Neural cell (in vitro differentiated cells): Measurements from ENCODE around the gene CFHR2. TPM values are rescaled to one million over a fixed set of nuclear protein-coding genes. Genes with fewer than 3 reads are reported as not detected.

ENCODE experiments used
- H2AFZ ChIP-seq: fragments of 200-600, 300-800 bp; sonication (generic), shearing (Covaris generic); 2 replicates; pipeline ENCODE4 v1.6.0; 2014; ENCODE audit warnings: low read depth, mild to moderate bottlenecking, antibody characterized with exemption, low read length, moderate library complexity
- H3F3A ChIP-seq: fragments of 200-600 bp; shearing (Covaris generic); 2 replicates; pipeline ENCODE4 v1.6.1; 2016; ENCODE audit warnings: mild to moderate bottlenecking, moderate library complexity, mixed read lengths, antibody characterized with exemption, low read length; ENCODE audit not compliant: insufficient read depth, poor library complexity, severe bottlenecking
- H3K27ac ChIP-seq: fragments of 200-600, 300-800 bp; sonication (generic), shearing (Covaris generic); 2 replicates; pipeline ENCODE4 v1.5.1; 2014; ENCODE audit warnings: mild to moderate bottlenecking, low read length, moderate library complexity
- H3K27me3 ChIP-seq: fragments of 300-800, 200-600 bp; sonication (generic), shearing (Covaris generic); 2 replicates; pipeline ENCODE4 v1.6.0; 2014; ENCODE audit warnings: mild to moderate bottlenecking, low read depth, low read length, moderate library complexity; ENCODE audit not compliant: insufficient read depth
- H3K36me3 ChIP-seq: fragments of 300-800, 200-600 bp; sonication (generic), shearing (Covaris generic); 2 replicates; pipeline ENCODE4 v1.5.1; 2014; ENCODE audit warnings: mild to moderate bottlenecking, antibody characterized with exemption, low read length, moderate library complexity; ENCODE audit not compliant: insufficient read depth
- H3K4me2 ChIP-seq: fragments of 300-800, 200-600 bp; sonication (generic), shearing (Covaris generic); 2 replicates; pipeline ENCODE4 v1.6.0; 2014; ENCODE audit warnings: mild to moderate bottlenecking, low read length
- H3K4me3 ChIP-seq: fragments of 300-800, 200-600 bp; sonication (generic), shearing (Covaris generic); 2 replicates; pipeline ENCODE4 v1.5.1; 2014; ENCODE audit warnings: mild to moderate bottlenecking, low read length, moderate library complexity
- H3K79me2 ChIP-seq: fragments of 200-600 bp; shearing (Covaris generic); replicated peaks from 2 replicates; pipeline ENCODE4 v1.6.0; 2014; ENCODE audit warnings: mild to moderate bottlenecking, low read length, moderate library complexity; ENCODE audit not compliant: insufficient read depth
- H3K9ac ChIP-seq: fragments of 300-800, 200-600 bp; sonication (generic), shearing (Covaris generic); 2 replicates; pipeline ENCODE4 v1.6.1; 2016; ENCODE audit warnings: mild to moderate bottlenecking, low read length, mixed read lengths
- H3K9me2 ChIP-seq: fragments of 200-600 bp; shearing (Covaris generic); 2 replicates; pipeline ENCODE4 v1.6.1; 2016; ENCODE audit warnings: mild to moderate bottlenecking, low read length, mixed read lengths; ENCODE audit not compliant: insufficient read depth
- H3K9me3 ChIP-seq: fragments of 200-600, 300-800 bp; sonication (generic), shearing (Covaris generic); 2 replicates; pipeline ENCODE4 v1.6.1; 2016; ENCODE audit warnings: mild to moderate bottlenecking, mixed run types, low read length, moderate library complexity, mixed read lengths
- H4K20me1 ChIP-seq: fragments of 200-600 bp; shearing (Covaris generic); 2 replicates; pipeline ENCODE4 v1.6.1; 2016; ENCODE audit warnings: mild to moderate bottlenecking, mixed run types; ENCODE audit not compliant: insufficient read depth
- EP300 ChIP-seq: fragments of 450-650 bp; conservative IDR thresholded peaks from 2 replicates; pipeline ENCODE4 v1.6.1; 2014; ENCODE audit warnings: antibody characterized with exemption, mild to moderate bottlenecking, moderate library complexity; ENCODE audit not compliant: poor library complexity, severe bottlenecking
- EZH2 ChIP-seq: fragments of 200-600, 300-800 bp; shearing (Covaris generic), sonication (generic); IDR thresholded peaks from 2 replicates; pipeline ENCODE4 v1.6.1; 2014; ENCODE audit warnings: antibody characterized with exemption, low read length, borderline replicate concordance, mild to moderate bottlenecking; ENCODE audit not compliant: insufficient read depth, poor library complexity, severe bottlenecking
- MXI1 ChIP-seq: fragments of 450-650 bp; conservative IDR thresholded peaks from 2 replicates; pipeline ENCODE4 v1.6.1; 2014; ENCODE audit warnings: antibody characterized with exemption, mild to moderate bottlenecking; ENCODE audit not compliant: poor library complexity, severe bottlenecking
- POLR2AphosphoS5 ChIP-seq: IDR thresholded peaks from 2 replicates; pipeline ENCODE4 v1.6.1; 2012
- RAD21 ChIP-seq: fragments of 450-650 bp; conservative IDR thresholded peaks from 2 replicates; pipeline ENCODE4 v1.6.1; 2014; ENCODE audit warnings: antibody characterized with exemption, mild to moderate bottlenecking, moderate library complexity
- REST ChIP-seq: IDR thresholded peaks from 2 replicates; pipeline ENCODE4 v1.6.1; 2012; ENCODE audit warnings: borderline replicate concordance
- SMC3 ChIP-seq: fragments of 450-650 bp; conservative IDR thresholded peaks from 2 replicates; pipeline ENCODE4 v1.6.1; 2014; ENCODE audit warnings: antibody characterized with exemption, mild to moderate bottlenecking, moderate library complexity; ENCODE audit not compliant: poor library complexity
- TAF1 ChIP-seq: IDR thresholded peaks from 2 replicates; pipeline ENCODE4 v1.6.1; 2012; ENCODE audit warnings: low read depth
- polyA plus RNA-seq: library from polyadenylated mRNA; depleted of rRNA; stranded (reverse); fragments of >200 nt; gene quantifications from 2 replicates; pipeline ENCODE4 v1.2.3, GENCODE V29; 2014
- TF ChIP-seq, protein P1 (sequence below): fragments of 450-650 bp; IDR thresholded peaks from 2 replicates; pipeline ENCODE4 v1.5.1; 2014; ENCODE audit warnings: antibody characterized with exemption, mild to moderate bottlenecking, moderate library complexity; ENCODE audit not compliant: poor library complexity, severe bottlenecking

Gene CFHR2
- polyA plus RNA-seq, 1 donor from 2014 or later, result not detected

GRCh38 chr1:196970182-196970581, 26.6 kb downstream of the CFHR2 start:
- Histone ChIP-seq H2AFZ (no peak overlapping the region), H3K4me3 (no peak overlapping the region)
- no peak for TF ChIP-seq REST
- no peak for TF ChIP-seq RAD21

DNA sequence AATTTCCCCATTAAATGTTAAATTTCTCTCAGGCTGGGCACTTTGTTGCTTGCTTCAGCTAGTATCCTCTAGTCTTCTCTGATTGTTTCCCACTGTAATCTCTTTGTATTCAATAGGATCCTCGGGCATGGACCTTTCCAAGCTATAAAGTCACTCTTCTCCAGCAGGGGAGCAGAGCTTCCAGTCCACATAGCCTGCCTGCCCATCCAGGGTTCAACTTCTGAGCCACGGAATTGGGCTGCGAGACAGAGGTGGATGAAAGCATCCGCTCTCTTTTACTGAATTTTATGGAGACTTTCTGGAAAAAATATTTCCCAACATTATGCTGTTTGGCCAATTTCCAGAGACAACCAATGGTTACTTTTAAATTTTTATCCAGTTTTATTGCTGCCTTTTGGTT, 32.7 kb downstream of the CFHR2 start:
- Histone ChIP-seq H3K4me2 (no peak overlapping the region), H3K27me3 (no peaks in the 10 kb centered on the region), H3K9me2 (no peaks in the 10 kb centered on the region), H2AFZ (no peak overlapping the region), H4K20me1 (no peaks in the 10 kb centered on the region), H3K79me2 (no peaks in the 10 kb centered on the region), H3F3A (no peaks in the 10 kb centered on the region), H3K9ac (no peak overlapping the region), H3K4me3 (no peak overlapping the region), H3K27ac (no peak overlapping the region), H3K9me3 (no peaks in the 10 kb centered on the region), H3K36me3 (no peaks in the 10 kb centered on the region)
- TF ChIP-seq MXI1 (no peak), TAF1 (no peak), EZH2 (no peak), RAD21 (no peak), EP300 (no peak), POLR2AphosphoS5 (no peak), REST (no peak), SMC3 (no peak)
- TF ChIP-seq, protein P1, sequence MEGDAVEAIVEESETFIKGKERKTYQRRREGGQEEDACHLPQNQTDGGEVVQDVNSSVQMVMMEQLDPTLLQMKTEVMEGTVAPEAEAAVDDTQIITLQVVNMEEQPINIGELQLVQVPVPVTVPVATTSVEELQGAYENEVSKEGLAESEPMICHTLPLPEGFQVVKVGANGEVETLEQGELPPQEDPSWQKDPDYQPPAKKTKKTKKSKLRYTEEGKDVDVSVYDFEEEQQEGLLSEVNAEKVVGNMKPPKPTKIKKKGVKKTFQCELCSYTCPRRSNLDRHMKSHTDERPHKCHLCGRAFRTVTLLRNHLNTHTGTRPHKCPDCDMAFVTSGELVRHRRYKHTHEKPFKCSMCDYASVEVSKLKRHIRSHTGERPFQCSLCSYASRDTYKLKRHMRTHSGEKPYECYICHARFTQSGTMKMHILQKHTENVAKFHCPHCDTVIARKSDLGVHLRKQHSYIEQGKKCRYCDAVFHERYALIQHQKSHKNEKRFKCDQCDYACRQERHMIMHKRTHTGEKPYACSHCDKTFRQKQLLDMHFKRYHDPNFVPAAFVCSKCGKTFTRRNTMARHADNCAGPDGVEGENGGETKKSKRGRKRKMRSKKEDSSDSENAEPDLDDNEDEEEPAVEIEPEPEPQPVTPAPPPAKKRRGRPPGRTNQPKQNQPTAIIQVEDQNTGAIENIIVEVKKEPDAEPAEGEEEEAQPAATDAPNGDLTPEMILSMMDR, result no peak

More at GRCh38 chr1:196970182-196970581, 26.6 kb downstream of the CFHR2 start:
- Histone ChIP-seq H3K9me3 (no peaks in the 10 kb centered on the region), H3F3A (no peaks in the 10 kb centered on the region), H3K9ac (no peak overlapping the region), H3K36me3 (no peaks in the 10 kb centered on the region), H3K9me2 (no peaks in the 10 kb centered on the region), H3K27ac (no peak overlapping the region), H3K79me2 (no peaks in the 10 kb centered on the region), H4K20me1 (no peaks in the 10 kb centered on the region), H3K27me3 (no peaks in the 10 kb centered on the region), H3K4me2 (no peak overlapping the region)
